WERI-Rb-1 (cell line): ENCODE measurements around the gene MTM1.

Experiments used
- DNase-seq: peaks from one replicate; pipeline ENCODE4 v3.0.0-alpha.2; 2020
- H3K27ac ChIP-seq: fragments of 250-450 bp; sonication (Bioruptor Pico); 2 replicates; pipeline ENCODE4 v1.5.1; 2020; ENCODE audit warnings: mild to moderate bottlenecking, moderate library complexity
- H3K27me3 ChIP-seq: fragments of 250-450 bp; sonication (Bioruptor Pico); 2 replicates; pipeline ENCODE4 v1.5.1; 2021; ENCODE audit warnings: mild to moderate bottlenecking, low read depth, moderate library complexity; ENCODE audit not compliant: insufficient read depth, severe bottlenecking
- H3K36me3 ChIP-seq: fragments of 250-450 bp; sonication (Bioruptor Pico); 2 replicates; pipeline ENCODE4 v1.5.1; 2020; ENCODE audit warnings: mild to moderate bottlenecking, moderate library complexity
- H3K4me3 ChIP-seq: 2 replicates; pipeline ENCODE4 v1.5.1; 2011; ENCODE audit warnings: low read depth, mild to moderate bottlenecking, control low read depth, low read length
- H3K9me3 ChIP-seq: fragments of 250-450 bp; sonication (Bioruptor Pico); 2 replicates; pipeline ENCODE4 v1.5.1; 2021; ENCODE audit warnings: mild to moderate bottlenecking, moderate library complexity; ENCODE audit not compliant: severe bottlenecking
- CTCF ChIP-seq: IDR thresholded peaks from 2 replicates; pipeline ENCODE4 v1.5.1; 2011; ENCODE audit warnings: low read depth, mild to moderate bottlenecking, control low read depth, inconsistent platforms, low read length

MTM1 gene

DNA sequence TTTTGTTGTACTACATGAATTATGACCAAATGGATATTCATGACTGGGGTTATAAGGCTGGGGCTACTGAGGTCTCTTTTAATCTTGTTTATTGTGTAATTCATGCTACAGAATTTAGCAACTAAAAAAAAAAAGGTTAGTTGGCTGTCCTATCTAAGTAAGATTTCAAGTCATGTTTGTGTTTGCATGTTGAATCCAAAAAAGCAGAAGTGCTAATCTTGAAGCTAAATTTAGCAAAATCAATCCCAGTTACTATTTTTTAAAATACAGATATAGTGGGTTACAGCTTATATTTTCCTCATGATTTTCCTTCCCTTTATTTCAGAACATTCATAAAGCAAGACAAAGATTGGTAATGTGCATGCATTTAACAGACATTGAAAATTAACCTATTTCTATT is 144.2 kb downstream of the MTM1 start:
- no peak overlapping the region for H3K4me3 ChIP-seq
- H3K27ac ChIP-seq: no peak overlapping the region
- no peak for DNase-seq
- H3K27me3 ChIP-seq: no peaks in the 10 kb centered on the region
- TF ChIP-seq CTCF: no peak
- H3K9me3 ChIP-seq: no peaks in the 10 kb centered on the region
- H3K36me3 ChIP-seq: peaks cover 5% of the 10 kb centered on the region

DNA sequence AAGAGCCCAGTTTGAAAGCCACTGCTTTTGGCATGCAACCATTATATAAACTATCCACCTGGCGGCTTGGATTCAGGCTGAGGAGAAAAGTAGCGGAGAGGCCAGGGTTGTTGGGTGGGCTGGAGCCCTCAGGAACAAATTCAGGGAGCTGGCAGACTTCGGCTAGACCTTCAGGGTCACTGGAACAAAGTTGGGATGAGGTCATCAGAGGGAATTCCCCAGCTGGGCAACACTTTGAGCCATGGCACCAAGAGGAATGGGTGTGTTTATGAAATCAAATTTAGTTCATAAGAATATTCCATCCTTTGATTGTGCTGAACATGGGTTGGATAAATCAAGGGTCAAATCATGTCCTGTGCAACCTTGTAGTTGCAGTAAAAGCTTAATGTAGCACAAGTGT is 146.8 kb downstream of the MTM1 start:
- DNase-seq: no peak
- H3K9me3 ChIP-seq: no peaks in the 10 kb centered on the region
- no peaks in the 10 kb centered on the region for H3K36me3 ChIP-seq
- H3K4me3 ChIP-seq: no peak overlapping the region
- no peak for TF ChIP-seq CTCF
- H3K27me3 ChIP-seq: no peaks in the 10 kb centered on the region
- no peak overlapping the region for H3K27ac ChIP-seq

DNA sequence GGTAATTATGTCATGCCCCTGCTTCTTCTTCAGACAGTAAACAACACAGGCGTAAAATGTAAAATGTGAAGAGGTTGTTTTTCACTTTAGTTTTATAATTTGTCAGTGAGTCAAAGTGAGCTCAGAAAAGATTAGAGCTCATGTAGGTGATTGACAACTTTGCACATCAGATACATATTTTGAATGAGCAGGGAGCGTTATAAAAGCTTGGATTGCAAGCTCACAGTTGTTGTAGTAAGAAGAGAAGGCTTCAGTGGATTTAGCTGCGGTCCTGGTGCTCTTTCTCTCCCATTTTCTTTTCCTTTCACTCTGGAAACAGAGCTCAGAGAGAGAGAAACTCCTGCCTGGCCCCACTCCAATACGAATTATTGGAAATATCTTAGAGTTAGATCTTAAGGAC is 151.2 kb downstream of the MTM1 start:
- Histone ChIP-seq H3K36me3 (no peaks in the 10 kb centered on the region), H3K27ac (no peak overlapping the region), H3K4me3 (no peak overlapping the region), H3K27me3 (peaks cover 3% of the 10 kb centered on the region), H3K9me3 (no peaks in the 10 kb centered on the region)
- no peak for DNase-seq
- no peak for TF ChIP-seq CTCF
